GM18526 (cell line): ENCODE data around the gene N4BP3.

Experiments used
- POLR2A ChIP-seq: IDR thresholded peaks from 3 replicates; pipeline ENCODE4 v1.6.1; 2011; ENCODE audit not compliant: insufficient read length; ENCODE audit errors: extremely low read depth

N4BP3 gene

GRCh38 chr5:178114325-178115135, 1.2 kb downstream of the N4BP3 start:
- no peak for TF ChIP-seq POLR2A

DNA sequence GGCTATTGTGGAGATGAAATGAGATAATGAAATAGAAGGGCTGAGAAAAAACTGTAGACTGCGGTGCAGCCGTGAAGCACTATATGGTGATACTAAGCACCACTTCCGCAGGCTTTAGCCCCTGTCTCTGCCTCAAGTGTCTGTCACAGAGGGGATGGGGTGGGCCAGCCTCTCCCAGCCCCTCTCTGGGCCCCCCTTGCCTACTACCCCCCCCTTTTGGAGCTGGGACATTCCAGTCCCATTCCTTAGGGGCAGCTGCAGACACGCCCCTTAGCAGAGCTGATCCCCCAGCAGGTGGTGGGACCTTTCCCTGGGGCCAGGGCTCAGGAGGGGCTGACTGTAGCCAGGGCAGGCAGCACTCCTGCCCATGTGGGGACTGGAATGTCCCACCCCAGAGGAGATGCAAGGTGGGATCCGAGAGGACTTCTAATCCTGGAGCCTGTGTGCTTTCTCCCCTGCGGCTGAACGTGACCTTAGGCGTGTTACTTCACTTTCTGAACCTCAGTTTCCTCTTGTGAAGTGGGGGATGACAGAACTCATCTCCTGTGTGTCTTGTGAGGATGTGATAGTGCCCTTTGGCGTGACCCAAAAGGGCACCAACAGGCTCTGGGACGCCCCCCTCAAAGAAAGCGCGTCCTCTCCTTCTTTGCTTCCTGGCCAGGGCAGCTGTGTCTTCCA, 1.9 kb downstream of the N4BP3 start:
- TF ChIP-seq POLR2A, result no peak

DNA sequence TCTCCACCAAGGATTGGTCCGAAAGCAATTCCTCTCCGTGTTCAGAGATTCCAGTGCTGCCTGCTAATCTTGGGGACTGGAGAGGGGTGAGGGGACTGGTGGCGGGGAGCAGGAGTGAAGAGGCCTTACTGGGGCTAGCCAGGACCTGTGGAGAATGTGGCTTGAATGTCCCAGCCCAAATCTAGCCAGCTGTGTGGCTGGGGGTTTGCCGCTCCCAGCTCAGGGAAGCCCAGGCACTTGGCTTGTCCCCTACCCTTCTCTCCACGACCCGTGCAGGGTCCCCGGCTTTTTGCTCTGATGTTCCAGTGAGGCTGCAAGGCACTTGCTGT, 2.4 kb downstream of the N4BP3 start:
- TF ChIP-seq POLR2A, result no peak

GRCh38 chr5:178116143-178116885, 3.0 kb downstream of the N4BP3 start:
- TF ChIP-seq POLR2A, result peak; percentile 61

DNA sequence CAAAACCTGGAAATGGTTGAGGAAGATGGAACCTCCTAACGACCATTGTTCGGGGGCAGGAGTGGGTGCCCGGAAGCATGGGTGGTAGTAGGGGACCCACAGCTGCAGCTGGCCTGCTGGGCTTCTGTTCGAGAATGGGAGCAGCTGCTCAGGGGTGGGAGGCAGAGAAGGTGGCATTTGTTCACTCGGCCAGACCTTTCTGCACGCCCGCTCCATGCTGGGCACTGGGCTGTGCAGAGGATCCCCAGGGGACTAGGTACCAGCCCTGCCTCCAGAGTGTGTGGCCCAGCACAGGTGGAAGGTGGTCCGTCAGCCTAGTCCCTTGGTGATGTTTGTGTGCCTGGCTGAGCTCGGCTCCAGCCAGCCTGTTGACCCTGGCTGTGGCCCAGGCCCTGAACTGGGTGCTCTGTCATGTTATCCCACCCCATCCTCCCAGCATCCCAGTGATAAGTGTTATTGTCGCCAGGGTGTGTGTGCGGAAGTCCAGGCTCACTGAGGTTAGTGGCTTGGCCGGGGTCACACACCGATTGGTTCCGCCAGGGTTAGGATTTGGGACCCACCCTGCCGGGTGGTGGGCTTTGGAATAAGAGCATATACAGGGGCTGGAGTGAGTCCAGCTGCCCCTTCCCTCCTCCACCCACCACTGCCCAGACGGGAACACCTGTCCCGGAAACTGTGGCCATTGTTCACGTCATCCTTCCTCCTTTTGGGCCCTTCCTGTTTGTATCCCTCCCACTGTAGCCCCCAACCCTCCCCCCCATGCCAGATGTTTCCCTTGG, 4.8 kb downstream of the N4BP3 start:
- no peak for TF ChIP-seq POLR2A

- TF ChIP-seq POLR2A, result no peak
Measured at GRCh38 chr5:178119915-178120606, 6.7 kb downstream of the N4BP3 start.

DNA sequence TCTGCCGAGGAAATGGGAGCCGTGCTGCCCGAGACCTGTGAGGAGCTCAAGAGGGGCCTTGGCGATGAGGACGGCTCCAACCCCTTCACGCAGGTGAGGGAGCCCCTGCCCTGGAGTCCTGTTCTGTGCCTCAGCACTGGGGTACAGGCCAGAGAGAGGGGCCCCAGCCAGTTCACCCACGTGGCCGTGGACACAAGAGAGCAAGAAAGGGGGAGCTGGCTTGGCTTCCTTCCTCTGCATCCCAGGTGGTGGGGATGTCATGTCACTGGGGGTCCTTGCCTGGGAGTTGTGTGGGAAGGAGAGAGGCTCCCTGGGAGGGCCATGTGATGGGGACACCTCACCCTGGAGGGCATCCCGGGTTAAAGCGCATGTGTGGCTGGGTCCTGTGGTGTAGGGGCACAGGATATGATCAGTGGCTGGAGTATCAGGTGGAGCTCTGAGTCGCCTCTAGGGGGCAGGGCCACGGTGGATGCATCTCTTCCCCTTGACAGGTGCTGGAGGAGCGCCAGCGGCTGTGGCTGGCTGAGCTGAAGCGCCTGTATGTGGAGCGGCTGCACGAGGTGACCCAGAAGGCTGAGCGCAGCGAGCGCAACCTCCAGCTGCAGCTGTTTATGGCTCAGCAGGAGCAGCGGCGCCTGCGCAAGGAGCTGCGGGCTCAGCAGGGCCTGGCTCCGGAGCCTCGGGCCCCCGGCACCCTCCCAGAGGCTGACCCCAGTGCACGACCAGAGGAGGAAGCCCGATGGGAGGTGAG, 7.5 kb downstream of the N4BP3 start:
- peak; percentile 34 for TF ChIP-seq POLR2A

- TF ChIP-seq POLR2A, result no peak
Measured at GRCh38 chr5:178121391-178122276, 8.3 kb downstream of the N4BP3 start.

- no peak for TF ChIP-seq POLR2A
Measured at GRCh38 chr5:178122346-178122745, 9.0 kb downstream of the N4BP3 start.

DNA sequence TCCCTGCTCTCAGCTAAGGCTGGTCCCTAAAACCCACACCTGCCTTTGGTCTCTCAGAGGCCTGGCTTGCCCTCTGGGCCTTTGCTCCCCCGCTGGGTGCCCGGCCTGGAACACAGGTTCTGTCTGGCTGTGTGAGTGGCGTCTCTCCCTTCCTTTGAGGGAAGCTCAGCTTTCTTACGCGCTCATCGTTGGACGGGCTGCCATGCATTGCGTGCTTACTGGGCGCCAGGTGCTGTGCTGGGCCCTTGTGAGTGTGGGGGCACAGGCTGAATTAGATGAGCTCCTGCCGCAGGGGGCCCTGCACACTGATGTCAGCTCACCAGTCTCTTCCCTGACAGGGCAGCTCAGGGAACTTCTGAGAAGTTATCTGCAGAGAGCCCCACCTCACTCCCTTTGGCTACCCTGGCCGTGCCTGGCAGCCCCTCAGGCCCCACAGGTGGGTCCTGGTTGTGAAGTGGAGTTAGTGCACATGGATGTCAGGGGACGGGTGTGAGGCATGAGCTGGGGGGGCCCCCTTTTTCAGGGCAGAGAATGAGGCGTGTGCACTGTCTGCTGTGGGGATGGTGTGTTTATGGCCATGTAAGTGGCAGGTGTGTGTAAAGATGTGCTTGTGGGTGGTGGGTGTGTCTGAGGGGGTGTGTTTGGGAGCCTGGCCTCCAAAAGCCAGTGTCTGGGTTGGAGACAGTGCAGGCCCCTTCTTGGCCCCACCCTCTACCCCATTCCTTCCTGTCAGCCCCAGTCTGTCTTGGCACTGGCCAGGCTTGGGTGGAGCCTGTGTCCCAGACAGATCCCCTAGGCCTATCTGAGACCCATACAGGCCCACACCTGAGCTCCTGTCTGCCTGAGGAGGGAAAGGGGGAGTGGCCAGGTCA, 10.0 kb downstream of the N4BP3 start:
- no peak for TF ChIP-seq POLR2A

DNA sequence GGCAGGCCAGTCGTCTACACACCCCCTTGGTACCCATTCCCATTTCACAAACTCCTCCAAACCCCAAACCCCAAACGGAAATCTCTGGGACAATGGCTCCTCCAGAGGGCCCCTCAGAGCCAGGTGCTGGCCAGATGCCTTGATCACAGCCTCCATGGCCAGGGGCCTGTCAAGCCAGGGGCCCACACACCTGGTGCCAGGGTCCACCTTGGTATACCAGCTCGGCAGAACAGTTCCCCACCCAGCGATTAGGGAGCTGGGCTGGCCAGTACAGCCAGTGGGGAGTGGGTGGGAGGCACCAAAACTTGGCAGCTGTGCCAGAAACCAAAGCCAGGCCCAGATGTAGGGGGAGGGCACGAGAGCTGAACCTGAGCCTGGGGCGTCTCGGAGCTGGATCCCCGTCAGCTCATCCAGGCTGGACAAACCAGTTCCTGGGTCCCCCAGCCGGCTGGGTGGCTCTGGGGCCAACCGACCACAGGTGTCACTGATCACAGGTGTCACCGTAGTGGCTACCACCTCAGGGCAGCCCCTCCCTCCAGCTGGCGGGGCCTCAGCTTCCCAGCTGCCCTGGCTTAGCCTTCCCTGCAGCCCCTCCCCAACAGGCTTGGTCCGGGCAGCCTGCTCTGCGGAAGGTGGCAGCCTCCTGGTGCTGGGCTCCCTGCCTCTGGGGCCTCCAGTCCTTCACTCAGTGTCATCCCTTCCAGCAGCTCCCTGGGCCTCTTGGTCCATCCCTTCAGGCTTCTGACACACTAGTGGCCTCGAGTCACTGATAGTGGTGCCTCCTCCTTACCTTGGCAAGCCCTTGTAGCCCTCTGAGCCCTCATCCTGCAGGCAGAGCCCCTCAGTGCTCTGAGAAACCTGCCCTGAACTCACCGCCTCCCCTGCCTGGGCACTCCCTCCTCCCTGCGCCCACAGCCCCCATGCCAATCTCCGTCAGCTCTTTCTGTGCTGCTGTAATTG, 10.9 kb downstream of the N4BP3 start:
- TF ChIP-seq POLR2A, result no peak
